GM12891 (cell line): ENCODE data around the gene HMGN2.

Experiments used
- PAX5 ChIP-seq: IDR thresholded peaks from 2 replicates; pipeline ENCODE4 v1.6.1; 2011; ENCODE audit warnings: low read length, moderate library complexity, mild to moderate bottlenecking; ENCODE audit not compliant: insufficient read depth, severe bottlenecking
- POLR2A ChIP-seq: IDR thresholded peaks from 2 replicates; pipeline ENCODE4 v1.6.1; 2011; ENCODE audit warnings: low read depth, low read length, control low read depth
- POLR2AphosphoS5 ChIP-seq: IDR thresholded peaks from 2 replicates; pipeline ENCODE4 v1.6.1; 2011; ENCODE audit warnings: low read depth, low read length, control low read depth
- POU2F2 ChIP-seq: IDR thresholded peaks from 2 replicates; pipeline ENCODE4 v1.6.1; 2011; ENCODE audit warnings: low read depth, mild to moderate bottlenecking, control low read depth, low read length, moderate library complexity
- SPI1 ChIP-seq: IDR thresholded peaks from 2 replicates; pipeline ENCODE4 v1.6.1; 2011; ENCODE audit warnings: low read depth, low read length, control low read depth
- TAF1 ChIP-seq: IDR thresholded peaks from 2 replicates; pipeline ENCODE4 v1.6.1; 2011; ENCODE audit warnings: low read depth, low read length, control low read depth

DNA sequence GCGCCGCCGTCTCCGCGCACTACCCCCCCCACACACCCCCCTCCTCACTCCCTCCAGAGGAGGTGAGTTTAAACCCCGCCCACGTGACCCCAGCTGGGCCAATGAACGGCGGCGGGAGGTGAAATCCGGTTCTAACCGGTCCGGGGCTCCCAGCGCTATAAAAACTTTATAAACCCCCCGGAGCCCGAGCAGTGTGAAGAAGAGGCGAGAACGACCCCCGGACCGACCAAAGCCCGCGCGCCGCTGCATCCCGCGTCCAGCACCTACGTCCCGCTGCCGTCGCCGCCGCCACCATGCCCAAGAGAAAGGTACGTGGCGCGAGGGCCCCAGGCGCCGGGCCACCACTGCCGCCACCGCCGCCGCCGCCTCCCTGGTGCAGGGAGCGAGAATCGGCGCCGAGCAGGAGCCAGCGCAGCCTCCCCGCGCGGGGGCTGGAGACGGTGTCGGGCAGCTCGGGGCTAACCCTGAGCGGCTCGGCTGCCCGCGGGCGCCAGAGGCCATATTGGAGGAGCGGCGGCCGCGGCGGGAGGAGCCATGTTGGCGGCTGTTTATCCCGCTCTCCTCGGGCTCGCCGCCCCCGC is at the start of gene HMGN2:
- TF ChIP-seq POLR2A: peak; percentile 51; the same call in 1 of the 2 replicates
- no peak for TF ChIP-seq SPI1
- no peak; the same call in 1 of the 2 replicates for TF ChIP-seq POLR2AphosphoS5
- no peak for TF ChIP-seq POU2F2
- peak; percentile 70; the same call in 1 of the 2 replicates for TF ChIP-seq TAF1
- TF ChIP-seq PAX5: no peak
